Neutrophil (primary cell): ENCODE measurements around the gene DNAAF1.

Source experiments
- H3K27ac ChIP-seq: fragments of 200-600 bp; sonication (generic); 2 replicates; pipeline ENCODE4 v1.5.1; 2016; ENCODE audit warnings: mild to moderate bottlenecking, moderate library complexity
- H3K27me3 ChIP-seq: fragments of 200-600 bp; sonication (generic); 2 replicates; pipeline ENCODE4 v1.6.0; 2016; ENCODE audit warnings: mild to moderate bottlenecking
- H3K36me3 ChIP-seq: fragments of 200-600 bp; sonication (generic); 2 replicates; pipeline ENCODE4 v1.5.1; 2017
- H3K4me1 ChIP-seq, 2 experiments: fragments of 200-600 bp in 1 of 2; sonication (generic) in 1 of 2; 1 replicate in 1 of 2; 2 replicates in 1 of 2; pipeline versions ENCODE4 v1.5.1 to v1.6.1; 2013 to 2016; ENCODE audit warnings: low read depth in 1 of 2, low read length in 1 of 2, mild to moderate bottlenecking in 1 of 2, moderate library complexity in 1 of 2; ENCODE audit not compliant: control insufficient read depth in 1 of 2, insufficient read depth in 1 of 2
- H3K4me3 ChIP-seq, 2 experiments: fragments of 200-600 bp in 1 of 2; sonication (generic) in 1 of 2; 1 replicate in 1 of 2; 2 replicates in 1 of 2; pipeline ENCODE4 v1.5.1; 2013 to 2016; ENCODE audit warnings: low read depth in 1 of 2, low read length in 1 of 2, mild to moderate bottlenecking in 1 of 2, moderate library complexity in 1 of 2
- H3K9me3 ChIP-seq: fragments of 200-600 bp; sonication (generic); 2 replicates; pipeline ENCODE4 v1.5.1; 2016
- CTCF ChIP-seq: fragments of 200-600 bp; sonication (generic); IDR thresholded peaks from 2 replicates; pipeline ENCODE4 v1.5.1; 2016; ENCODE audit warnings: antibody characterized with exemption

DNAAF1 gene

DNA sequence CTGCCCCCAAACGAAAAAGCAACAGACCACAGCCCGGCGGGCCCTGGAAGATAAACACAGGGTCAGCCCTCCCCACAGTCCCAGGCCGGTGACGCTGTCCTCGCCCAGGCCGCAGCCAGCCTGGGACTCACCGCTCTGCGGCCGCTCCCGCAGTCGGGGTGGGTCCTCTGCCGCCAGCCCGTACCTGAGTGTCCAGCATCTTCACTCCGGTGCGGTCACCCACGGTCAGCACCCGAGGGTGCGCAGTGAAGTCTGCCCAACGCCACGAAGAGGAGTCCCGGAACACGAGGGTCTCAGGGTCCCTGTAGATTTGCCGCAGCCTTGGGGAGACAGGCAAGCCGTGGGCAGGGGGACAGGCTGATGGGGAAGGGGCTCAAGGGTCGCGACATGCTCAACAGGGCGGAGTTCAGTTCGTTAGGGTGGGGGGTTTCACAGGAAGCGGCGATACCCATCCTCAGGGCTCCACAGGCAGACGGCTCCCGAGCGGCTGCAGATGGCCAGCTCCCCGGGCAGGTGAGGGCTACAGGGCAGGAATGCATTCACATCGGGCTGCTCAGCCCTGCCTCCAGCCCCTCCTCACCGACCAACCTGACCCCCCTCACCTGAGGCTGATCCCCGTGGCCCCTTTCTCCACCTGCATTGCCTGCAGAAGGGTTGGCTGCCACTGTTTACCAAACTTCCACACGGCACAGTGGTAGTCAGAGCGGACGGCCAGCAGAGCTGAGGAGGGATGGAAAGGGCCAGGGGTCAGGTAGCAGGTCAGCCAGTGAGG lies 36.2 kb downstream of the DNAAF1 start:
- H3K36me3 ChIP-seq, result peaks cover 74% of the 10 kb centered on the region
- no peak for TF ChIP-seq CTCF
- no peak overlapping the region for H3K27ac ChIP-seq
- no peak overlapping the region for H3K4me3 ChIP-seq
- no peaks in the 10 kb centered on the region for H3K27me3 ChIP-seq
- H3K4me1 ChIP-seq, result peaks cover 7 to 11% of the 10 kb centered on the region in 2 experiments
- no peaks in the 10 kb centered on the region for H3K9me3 ChIP-seq

GRCh38 chr16:84182104-84182503 lies 37.0 kb downstream of the DNAAF1 start:
- no peaks in the 10 kb centered on the region for H3K27me3 ChIP-seq
- peaks cover 11% of the 10 kb centered on the region in 2 experiments for H3K4me1 ChIP-seq
- no peak overlapping the region for H3K4me3 ChIP-seq
- no peak overlapping the region for H3K27ac ChIP-seq
- peaks cover 74% of the 10 kb centered on the region for H3K36me3 ChIP-seq
- no peaks in the 10 kb centered on the region for H3K9me3 ChIP-seq
- TF ChIP-seq CTCF, result no peak

GRCh38 chr16:84182680-84183571 lies 37.8 kb downstream of the DNAAF1 start:
- no peaks in the 10 kb centered on the region for H3K27me3 ChIP-seq
- H3K4me1 ChIP-seq, result peaks cover 11 to 13% of the 10 kb centered on the region in 2 experiments
- H3K36me3 ChIP-seq, result peaks cover 68% of the 10 kb centered on the region
- no peak overlapping the region for H3K27ac ChIP-seq
- no peaks in the 10 kb centered on the region for H3K9me3 ChIP-seq
- no peak overlapping the region for H3K4me3 ChIP-seq
- TF ChIP-seq CTCF, result no peak

DNA sequence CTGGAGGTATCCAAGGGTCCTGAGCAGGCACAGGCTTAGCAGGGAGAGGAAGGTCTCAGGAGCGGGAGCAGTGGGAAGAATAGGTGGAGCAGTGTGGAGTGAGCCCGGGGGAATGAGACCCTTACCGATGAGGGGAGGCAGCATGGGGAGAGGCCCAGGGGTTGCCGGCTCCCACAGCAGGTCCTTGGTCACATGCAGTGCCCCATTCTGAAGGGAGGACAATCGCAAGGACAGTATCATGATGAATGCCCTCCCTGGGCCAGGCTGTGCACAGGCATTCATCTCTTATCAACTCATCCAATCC lies 38.4 kb downstream of the DNAAF1 start:
- Histone ChIP-seq H3K27ac (no peak overlapping the region), H3K36me3 (peaks cover 62% of the 10 kb centered on the region), H3K9me3 (no peaks in the 10 kb centered on the region), H3K4me1 (peaks cover 11 to 13% of the 10 kb centered on the region in 2 experiments), H3K4me3 (no peak overlapping the region), H3K27me3 (no peaks in the 10 kb centered on the region)
- no peak for TF ChIP-seq CTCF

DNA sequence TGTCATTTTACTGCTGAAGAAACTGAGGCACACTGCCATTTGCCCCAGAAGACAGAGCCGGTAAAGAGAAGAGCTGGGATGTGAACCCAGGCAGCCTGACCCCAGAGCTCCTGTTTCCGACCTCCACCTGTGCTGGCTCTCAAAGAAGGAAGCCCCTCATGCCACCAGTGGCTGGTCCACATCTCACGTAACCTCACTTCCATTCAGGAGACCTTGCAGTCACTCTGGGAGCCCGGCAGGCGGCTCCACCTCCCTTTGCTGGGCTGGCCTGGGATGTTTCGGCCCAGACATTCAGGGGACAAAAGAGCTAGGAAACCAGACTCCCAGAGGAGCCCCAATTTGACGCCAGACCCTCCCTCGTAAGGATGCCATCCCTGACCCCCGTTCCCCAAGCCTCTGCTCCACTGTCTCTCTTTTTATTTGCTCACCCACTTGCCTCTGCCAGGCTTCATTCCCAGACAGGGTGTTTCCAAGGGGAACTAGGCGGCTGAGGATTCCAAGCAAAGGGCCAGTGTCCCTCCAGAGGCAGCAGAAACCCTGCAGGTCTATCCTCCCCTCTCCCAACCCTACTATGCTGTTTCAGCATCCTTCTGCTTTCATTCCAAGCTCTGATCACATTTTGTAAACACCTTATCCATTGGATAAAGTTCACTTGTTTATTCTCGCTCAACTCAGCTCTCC lies 38.9 kb downstream of the DNAAF1 start:
- H3K27ac ChIP-seq, result no peak overlapping the region
- peaks cover 57% of the 10 kb centered on the region for H3K36me3 ChIP-seq
- peaks cover 11 to 13% of the 10 kb centered on the region in 2 experiments for H3K4me1 ChIP-seq
- TF ChIP-seq CTCF, result no peak
- H3K9me3 ChIP-seq, result no peaks in the 10 kb centered on the region
- no peak overlapping the region for H3K4me3 ChIP-seq
- H3K27me3 ChIP-seq, result no peaks in the 10 kb centered on the region
